ENCODE data around the gene CGN. TPM values are rescaled to one million over a fixed set of nuclear protein-coding genes. Genes with fewer than 3 reads are reported as not detected.

Gene CGN
- total RNA-seq, 4 donors from 2014 or later: 33.6 to 71.0 (median 44.6) TPM

DNA sequence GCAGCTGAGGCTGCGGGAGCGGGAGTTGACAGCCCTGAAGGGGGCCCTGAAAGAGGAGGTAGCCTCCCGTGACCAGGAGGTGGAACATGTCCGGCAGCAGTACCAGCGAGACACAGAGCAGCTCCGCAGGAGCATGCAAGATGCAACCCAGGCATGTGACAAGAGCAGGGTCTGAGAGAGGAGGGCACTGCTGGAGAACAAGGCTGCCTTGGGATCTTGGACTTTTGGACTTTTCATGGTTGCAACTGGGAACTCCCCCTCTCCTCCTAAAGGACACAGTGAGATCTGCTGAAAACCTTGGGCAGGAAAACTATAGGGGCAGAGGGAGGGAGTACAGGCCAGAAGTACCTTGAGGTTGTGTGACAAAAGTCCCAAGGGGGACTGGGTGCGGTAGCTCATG, 13.5 kb downstream of the CGN start:
- no peak overlapping the region for H3K4me3 ChIP-seq (ENCODE audit: low read depth, poor library complexity, severe bottlenecking)
- no peak for TF ChIP-seq POLR2A (IDR thresholded peaks at IDR 0.05)
- TF ChIP-seq, protein P1, sequence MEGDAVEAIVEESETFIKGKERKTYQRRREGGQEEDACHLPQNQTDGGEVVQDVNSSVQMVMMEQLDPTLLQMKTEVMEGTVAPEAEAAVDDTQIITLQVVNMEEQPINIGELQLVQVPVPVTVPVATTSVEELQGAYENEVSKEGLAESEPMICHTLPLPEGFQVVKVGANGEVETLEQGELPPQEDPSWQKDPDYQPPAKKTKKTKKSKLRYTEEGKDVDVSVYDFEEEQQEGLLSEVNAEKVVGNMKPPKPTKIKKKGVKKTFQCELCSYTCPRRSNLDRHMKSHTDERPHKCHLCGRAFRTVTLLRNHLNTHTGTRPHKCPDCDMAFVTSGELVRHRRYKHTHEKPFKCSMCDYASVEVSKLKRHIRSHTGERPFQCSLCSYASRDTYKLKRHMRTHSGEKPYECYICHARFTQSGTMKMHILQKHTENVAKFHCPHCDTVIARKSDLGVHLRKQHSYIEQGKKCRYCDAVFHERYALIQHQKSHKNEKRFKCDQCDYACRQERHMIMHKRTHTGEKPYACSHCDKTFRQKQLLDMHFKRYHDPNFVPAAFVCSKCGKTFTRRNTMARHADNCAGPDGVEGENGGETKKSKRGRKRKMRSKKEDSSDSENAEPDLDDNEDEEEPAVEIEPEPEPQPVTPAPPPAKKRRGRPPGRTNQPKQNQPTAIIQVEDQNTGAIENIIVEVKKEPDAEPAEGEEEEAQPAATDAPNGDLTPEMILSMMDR (IDR thresholded peaks at IDR 0.05): no peak
- DNase-seq (ENCODE audit: low spot score in 2 of 2): peak in 1 of 2 donors; percentile 49
- 88% methylated on average over 7 of the region's 7 CpGs for WGBS, 2 donors
- intact Hi-C loops (cut with DNase I; ENCODE audit: low total_unique reads): no loop called here

DNA sequence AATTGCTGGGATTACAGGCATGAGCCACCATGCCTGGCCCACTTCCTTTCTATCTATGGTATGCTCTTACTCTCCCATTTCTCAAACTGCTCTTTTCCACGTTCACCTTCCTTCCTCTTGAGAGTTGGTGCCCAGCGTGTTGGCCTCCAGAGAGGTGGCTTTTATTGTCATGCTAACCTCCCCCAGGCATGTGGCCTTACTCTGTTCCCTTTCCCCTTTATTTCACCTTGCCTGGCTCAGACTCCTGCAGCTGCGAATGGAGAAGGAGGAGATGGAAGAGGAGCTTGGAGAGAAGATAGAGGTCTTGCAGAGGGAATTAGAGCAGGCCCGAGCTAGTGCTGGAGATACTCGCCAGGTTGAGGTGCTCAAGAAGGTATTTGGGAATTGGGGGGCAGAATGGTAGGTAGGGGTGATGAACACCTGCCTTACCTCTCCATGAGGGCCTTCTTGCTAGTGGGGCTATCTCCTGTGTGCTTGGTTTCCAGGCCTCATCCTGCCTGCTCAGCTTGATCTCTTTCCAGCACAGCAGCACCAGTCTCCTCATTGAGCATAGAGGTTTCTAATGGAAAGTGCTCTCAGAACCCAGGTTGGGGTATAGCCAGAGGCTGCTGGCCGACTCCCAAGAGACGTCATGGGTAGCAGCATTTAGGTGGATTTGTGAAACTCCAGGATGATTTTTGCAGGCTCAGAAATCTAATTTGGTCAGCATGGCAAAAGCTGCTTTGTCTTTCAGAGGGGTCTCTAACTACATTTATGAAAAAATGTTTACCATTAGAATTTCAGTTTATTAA, 15.7 kb downstream of the CGN start:
- TF ChIP-seq, protein P1 (IDR thresholded peaks at IDR 0.05): no peak
- TF ChIP-seq POLR2A (IDR thresholded peaks at IDR 0.05): no peak
- intact Hi-C loops (cut with DNase I; ENCODE audit: low total_unique reads): no loop called here
- 77 to 84% methylated on average over 7 of the region's 7 CpGs for WGBS, 2 donors
- H3K4me3 ChIP-seq (ENCODE audit: low read depth, poor library complexity, severe bottlenecking): no peak overlapping the region
- DNase-seq (ENCODE audit: low spot score in 2 of 2): peak in 1 of 2 donors; percentile 67

DNA sequence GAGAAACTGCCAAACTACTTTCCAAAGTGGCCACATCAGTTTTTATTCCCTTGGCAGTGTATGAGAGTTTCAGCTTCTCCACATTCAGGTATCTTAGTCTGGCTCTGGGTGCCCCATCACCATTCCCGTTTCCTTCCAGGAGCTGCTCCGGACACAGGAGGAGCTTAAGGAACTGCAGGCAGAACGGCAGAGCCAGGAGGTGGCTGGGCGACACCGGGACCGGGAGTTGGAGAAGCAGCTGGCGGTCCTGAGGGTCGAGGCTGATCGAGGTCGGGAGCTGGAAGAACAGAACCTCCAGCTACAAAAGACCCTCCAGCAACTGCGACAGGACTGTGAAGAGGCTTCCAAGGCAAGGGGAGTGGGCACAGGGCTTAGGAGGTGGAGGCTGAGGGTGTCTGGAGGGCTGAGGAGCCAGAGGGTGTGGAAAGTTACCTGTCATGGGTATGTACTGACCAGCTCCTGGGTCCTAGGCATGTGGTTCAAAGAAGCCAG, 18.1 kb downstream of the CGN start:
- no peak for TF ChIP-seq POLR2A (IDR thresholded peaks at IDR 0.05)
- TF ChIP-seq, protein P1 (IDR thresholded peaks at IDR 0.05): no peak
- intact Hi-C loops (cut with DNase I; ENCODE audit: low total_unique reads): no loop called here
- WGBS, 2 donors: 85 to 92% methylated on average over 11 of the region's 11 CpGs
- no peak overlapping the region for H3K4me3 ChIP-seq (ENCODE audit: low read depth, poor library complexity, severe bottlenecking)
- peak in 1 of 2 donors; percentile 76 for DNase-seq (ENCODE audit: low spot score in 2 of 2)

DNA sequence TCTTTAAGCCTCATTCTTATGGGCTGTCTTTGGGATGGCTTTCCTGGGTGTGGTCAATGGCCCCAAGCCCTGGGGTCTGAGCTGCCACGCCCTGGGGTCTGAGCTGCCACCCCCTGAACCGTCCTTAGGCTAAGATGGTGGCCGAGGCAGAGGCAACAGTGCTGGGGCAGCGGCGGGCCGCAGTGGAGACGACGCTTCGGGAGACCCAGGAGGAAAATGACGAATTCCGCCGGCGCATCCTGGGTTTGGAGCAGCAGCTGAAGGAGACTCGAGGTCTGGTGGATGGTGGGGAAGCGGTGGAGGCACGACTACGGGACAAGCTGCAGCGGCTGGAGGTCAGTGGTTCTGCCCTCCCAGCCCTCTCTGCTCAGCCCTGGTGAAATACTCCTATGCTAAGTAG, 18.6 kb downstream of the CGN start:
- DNase-seq (ENCODE audit: low spot score in 2 of 2): peak in 1 of 2 donors; percentile 71
- no peak overlapping the region for H3K4me3 ChIP-seq (ENCODE audit: low read depth, poor library complexity, severe bottlenecking)
- whole genome bisulfite sequencing, 2 donors: 90 to 94% methylated on average over 18 of the region's 18 CpGs
- TF ChIP-seq, protein P1 (IDR thresholded peaks at IDR 0.05): no peak
- intact Hi-C loops (cut with DNase I; ENCODE audit: low total_unique reads): loop anchor here (5.0 to 10.0 kb wide), 2 partner anchors 203 to 305 kb away; partner anchors contain the start of genes C2CD4D and RORC

DNA sequence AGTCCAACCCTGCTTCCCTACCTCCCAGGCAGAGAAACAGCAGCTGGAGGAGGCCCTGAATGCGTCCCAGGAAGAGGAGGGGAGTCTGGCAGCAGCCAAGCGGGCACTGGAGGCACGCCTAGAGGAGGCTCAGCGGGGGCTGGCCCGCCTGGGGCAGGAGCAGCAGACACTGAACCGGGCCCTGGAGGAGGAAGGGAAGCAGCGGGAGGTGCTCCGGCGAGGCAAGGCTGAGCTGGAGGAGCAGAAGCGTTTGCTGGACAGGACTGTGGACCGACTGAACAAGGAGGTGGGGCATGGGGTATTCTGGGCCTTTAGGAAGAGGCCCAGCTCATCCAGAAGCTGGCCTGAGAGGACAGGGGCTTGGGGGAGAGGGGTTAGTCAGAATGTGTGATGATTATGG, 19.3 kb downstream of the CGN start:
- peak in 1 of 2 donors; percentile 74 for DNase-seq (ENCODE audit: low spot score in 2 of 2)
- 82 to 83% methylated on average over 11 of the region's 11 CpGs for WGBS, 2 donors
- TF ChIP-seq, protein P1 (IDR thresholded peaks at IDR 0.05): no peak
- TF ChIP-seq POLR2A (IDR thresholded peaks at IDR 0.05): no peak
- H3K4me3 ChIP-seq (ENCODE audit: low read depth, poor library complexity, severe bottlenecking): no peak overlapping the region
- intact Hi-C loops (cut with DNase I; ENCODE audit: low total_unique reads): loop anchor here (5.0 to 10.0 kb wide), 2 partner anchors 202 to 304 kb away; partner anchors contain the start of genes C2CD4D and RORC
